IMR-90 (cell line): ENCODE measurements around the gene C2orf92.

Experiments used
- CEBPB ChIP-seq: IDR thresholded peaks from 2 replicates; pipeline ENCODE4 v1.6.1; 2012; ENCODE audit warnings: low read depth, low read length, improper control_type of control experiment
- CHD1 ChIP-seq: IDR thresholded peaks from 2 replicates; pipeline ENCODE4 v1.6.1; 2012; ENCODE audit warnings: low read depth, low read length, improper control_type of control experiment
- MAFK ChIP-seq: IDR thresholded peaks from 2 replicates; pipeline ENCODE4 v1.6.1; 2012; ENCODE audit warnings: low read depth, low read length, improper control_type of control experiment
- MAZ ChIP-seq: IDR thresholded peaks from 2 replicates; pipeline ENCODE4 v1.6.1; 2012; ENCODE audit warnings: low read depth, mild to moderate bottlenecking, low read length, improper control_type of control experiment, moderate library complexity, borderline replicate concordance
- RFX5 ChIP-seq: IDR thresholded peaks from 2 replicates; pipeline ENCODE4 v1.8.0; 2012; ENCODE audit warnings: low read depth, mild to moderate bottlenecking, low read length, moderate library complexity
- TF ChIP-seq, protein P1 (sequence below): conservative IDR thresholded peaks from 2 replicates; pipeline ENCODE4 v1.5.1; 2012; ENCODE audit warnings: mild to moderate bottlenecking, low read depth, low read length, improper control_type of control experiment

DNA sequence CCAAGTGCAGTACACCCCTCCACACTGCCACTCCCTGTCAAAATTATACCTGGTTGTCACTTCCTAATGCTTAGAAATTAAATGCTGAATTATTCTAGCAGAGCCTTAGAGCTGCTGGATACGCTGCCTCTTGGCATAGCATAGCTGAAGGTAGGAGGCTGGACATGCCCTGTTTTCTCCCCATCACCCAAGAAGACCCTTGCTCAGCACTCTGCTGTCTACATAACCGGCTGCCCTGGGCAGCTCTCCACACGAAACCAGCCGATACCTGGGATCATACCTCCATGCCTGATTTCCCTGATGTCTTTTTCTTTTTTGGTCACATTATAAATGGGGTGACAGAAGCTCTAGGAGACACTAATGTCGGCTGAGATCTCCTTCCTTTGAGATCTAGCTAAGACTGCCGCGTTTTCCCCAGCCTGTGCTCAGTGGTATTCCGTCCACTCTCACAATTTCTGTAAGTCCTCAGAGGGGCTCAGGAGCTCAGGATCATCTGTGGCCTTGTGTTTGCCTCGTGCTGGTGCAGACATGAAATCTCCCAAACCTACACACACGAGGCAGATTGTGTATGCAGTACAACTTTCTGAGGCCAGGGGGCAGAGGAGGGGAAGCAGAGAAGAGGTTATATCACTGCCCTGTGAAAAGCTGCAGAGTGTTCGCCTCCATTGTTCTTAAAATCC lies 30.4 kb downstream of the C2orf92 start:
- TF ChIP-seq RFX5 (0 out of 2 replicates have a peak, but pooled peaks have one; percentile 56), CHD1 (no peak), MAFK (no peak), MAZ (no peak), CEBPB (no peak)
- TF ChIP-seq, protein P1, sequence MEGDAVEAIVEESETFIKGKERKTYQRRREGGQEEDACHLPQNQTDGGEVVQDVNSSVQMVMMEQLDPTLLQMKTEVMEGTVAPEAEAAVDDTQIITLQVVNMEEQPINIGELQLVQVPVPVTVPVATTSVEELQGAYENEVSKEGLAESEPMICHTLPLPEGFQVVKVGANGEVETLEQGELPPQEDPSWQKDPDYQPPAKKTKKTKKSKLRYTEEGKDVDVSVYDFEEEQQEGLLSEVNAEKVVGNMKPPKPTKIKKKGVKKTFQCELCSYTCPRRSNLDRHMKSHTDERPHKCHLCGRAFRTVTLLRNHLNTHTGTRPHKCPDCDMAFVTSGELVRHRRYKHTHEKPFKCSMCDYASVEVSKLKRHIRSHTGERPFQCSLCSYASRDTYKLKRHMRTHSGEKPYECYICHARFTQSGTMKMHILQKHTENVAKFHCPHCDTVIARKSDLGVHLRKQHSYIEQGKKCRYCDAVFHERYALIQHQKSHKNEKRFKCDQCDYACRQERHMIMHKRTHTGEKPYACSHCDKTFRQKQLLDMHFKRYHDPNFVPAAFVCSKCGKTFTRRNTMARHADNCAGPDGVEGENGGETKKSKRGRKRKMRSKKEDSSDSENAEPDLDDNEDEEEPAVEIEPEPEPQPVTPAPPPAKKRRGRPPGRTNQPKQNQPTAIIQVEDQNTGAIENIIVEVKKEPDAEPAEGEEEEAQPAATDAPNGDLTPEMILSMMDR: peak; percentile 72
